HepG2 (cell line): ENCODE data around the gene RHBDD1. TPM values are rescaled to one million over a fixed set of nuclear protein-coding genes. Genes with fewer than 3 reads are reported as not detected.

Source experiments
- HOXA3 ChIP-seq: sonication (generic); formaldehyde crosslinking; IDR thresholded peaks from 2 replicates; pipeline ENCODE4 v1.5.0; 2020; ENCODE audit warnings: missing genetic modification reagents
- IRF2 ChIP-seq: IDR thresholded peaks from 2 replicates; pipeline ENCODE4 v1.6.1; 2018; ENCODE audit warnings: missing genetic modification reagents, missing compliant biosample characterization
- ISL2 ChIP-seq: sonication (generic); formaldehyde crosslinking; IDR thresholded peaks from 2 replicates; pipeline ENCODE4 v1.5.0; 2020; ENCODE audit warnings: missing genetic modification reagents
- KAT2B ChIP-seq: fragments of 150-350 bp; IDR thresholded peaks from 2 replicates; pipeline ENCODE4 v1.6.1; 2014; ENCODE audit warnings: low read depth, low read length, borderline replicate concordance
- MTERF4 ChIP-seq: sonication (generic); formaldehyde crosslinking; IDR thresholded peaks from 2 replicates; pipeline ENCODE4 v1.8.0; 2023; ENCODE audit warnings: mild to moderate bottlenecking, missing genetic modification reagents
- NAIF1 ChIP-seq: sonication (generic); formaldehyde crosslinking; IDR thresholded peaks from 2 replicates; pipeline ENCODE4 v1.5.0; 2020; ENCODE audit warnings: mild to moderate bottlenecking, missing genetic modification reagents, borderline replicate concordance
- PAF1 ChIP-seq: IDR thresholded peaks from 2 replicates; pipeline ENCODE4 v1.6.1; 2016; ENCODE audit warnings: missing genetic modification reagents, missing compliant biosample characterization
- RFX3 ChIP-seq: IDR thresholded peaks from 2 replicates; pipeline ENCODE4 v1.6.1; 2016; ENCODE audit warnings: missing biosample characterization, missing genetic modification reagents
- SAP130 ChIP-seq: IDR thresholded peaks from 2 replicates; pipeline ENCODE4 v1.6.1; 2016; ENCODE audit warnings: low read depth
- SMYD3 ChIP-seq: sonication (generic); formaldehyde crosslinking; IDR thresholded peaks from 2 replicates; pipeline ENCODE4 v1.8.1; 2023; ENCODE audit warnings: mild to moderate bottlenecking, missing genetic modification reagents
- SP140L ChIP-seq: sonication (generic); formaldehyde crosslinking; IDR thresholded peaks from 2 replicates; pipeline ENCODE4 v1.4.0; 2020; ENCODE audit warnings: missing genetic modification reagents, borderline replicate concordance
- ZNF354B ChIP-seq: sonication (generic); formaldehyde crosslinking; IDR thresholded peaks from 2 replicates; pipeline ENCODE4 v1.8.0; 2022; ENCODE audit warnings: mild to moderate bottlenecking, missing genetic modification reagents
- ZNF619 ChIP-seq: sonication (generic); formaldehyde crosslinking; IDR thresholded peaks from 2 replicates; pipeline ENCODE4 v1.4.0; 2020; ENCODE audit warnings: mild to moderate bottlenecking, missing genetic modification reagents
- ZNF747 ChIP-seq: sonication (generic); formaldehyde crosslinking; IDR thresholded peaks from 2 replicates; pipeline ENCODE4 v1.8.1; 2023; ENCODE audit warnings: missing genetic modification reagents, mild to moderate bottlenecking, borderline replicate concordance
- ZNF782 ChIP-seq: sonication (generic); formaldehyde crosslinking; IDR thresholded peaks from 2 replicates; pipeline ENCODE4 v1.4.0; 2020; ENCODE audit warnings: missing genetic modification reagents, mild to moderate bottlenecking, borderline replicate concordance
- polyA plus RNA-seq, 8 experiments: library from polyadenylated mRNA; depleted of rRNA in 3 of 8; stranded (reverse) in 7 of 8; unstranded in 1 of 8; fragments of >200 nt; fragmentation: Illumina TruSeq in 4 of 8; extraction: Trizol in 4 of 8; gene quantifications; 2 replicates each; pipeline versions ENCODE4 v1.2.1 to v1.2.3, GENCODE V29; 2011 to 2016; ENCODE audit warnings: low read depth in 4 of 8, missing spikeins in 1 of 8, mixed read lengths in 1 of 8; ENCODE audit not compliant: insufficient read depth in 1 of 8
- total RNA-seq, 5 experiments: library from RNA; depleted of rRNA; stranded (reverse); fragments of >200 nt; fragmentation: Illumina TruSeq; extraction: Trizol; gene quantifications; 2 replicates each; pipeline ENCODE4 v1.2.3, GENCODE V29; 2016; ENCODE audit warnings: low read depth in 1 of 5
- TF ChIP-seq, protein P1 (sequence below): sonication (generic); formaldehyde crosslinking; IDR thresholded peaks from 2 replicates; pipeline ENCODE4 v1.9.0; 2022; ENCODE audit warnings: low read depth, missing genetic modification reagents
- TF ChIP-seq, protein P2 (sequence below): IDR thresholded peaks from 2 replicates; pipeline ENCODE4 v1.6.1; 2016; ENCODE audit warnings: low read depth
- TF ChIP-seq, protein P3 (sequence below): sonication (generic); formaldehyde crosslinking; IDR thresholded peaks from 2 replicates; pipeline ENCODE4 v1.4.0; 2020; ENCODE audit warnings: missing genetic modification reagents, low read depth, mild to moderate bottlenecking, borderline replicate concordance
- TF ChIP-seq, protein P4 (sequence below): sonication (generic); formaldehyde crosslinking; IDR thresholded peaks from 2 replicates; pipeline ENCODE4 v1.4.0; 2020; ENCODE audit warnings: missing genetic modification reagents, borderline replicate concordance
- TF ChIP-seq, protein P5 (sequence below): sonication (generic); formaldehyde crosslinking; IDR thresholded peaks from 2 replicates; pipeline ENCODE4 v1.4.0; 2020; ENCODE audit warnings: missing genetic modification reagents, mild to moderate bottlenecking, borderline replicate concordance

The RHBDD1 gene
- total and polyA plus RNA-seq, 2 of the 13 experiments (the other 11 are each of a cell fraction or from before 2014, with no cell fraction given), result 8.2 to 9.5 TPM

DNA sequence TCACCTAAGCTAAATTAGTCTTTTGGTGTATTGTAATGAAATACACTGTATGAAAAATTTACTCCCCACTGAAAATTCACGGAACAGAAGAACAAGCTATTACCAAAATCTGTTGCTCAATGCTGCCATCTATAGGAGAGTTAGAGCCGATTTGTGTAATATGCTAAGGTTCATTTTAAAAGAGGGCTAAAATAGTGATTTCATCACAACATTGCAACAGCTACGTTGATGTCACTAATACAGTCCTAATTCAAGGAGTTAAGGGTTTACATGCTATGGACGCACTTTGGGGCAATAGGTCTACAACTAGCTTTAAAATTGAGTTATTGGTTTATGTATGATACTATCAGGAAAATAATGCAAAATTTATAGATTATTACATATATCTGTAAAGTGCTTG, 33.3 kb upstream of the RHBDD1 start (continued):
- TF ChIP-seq, protein P1, sequence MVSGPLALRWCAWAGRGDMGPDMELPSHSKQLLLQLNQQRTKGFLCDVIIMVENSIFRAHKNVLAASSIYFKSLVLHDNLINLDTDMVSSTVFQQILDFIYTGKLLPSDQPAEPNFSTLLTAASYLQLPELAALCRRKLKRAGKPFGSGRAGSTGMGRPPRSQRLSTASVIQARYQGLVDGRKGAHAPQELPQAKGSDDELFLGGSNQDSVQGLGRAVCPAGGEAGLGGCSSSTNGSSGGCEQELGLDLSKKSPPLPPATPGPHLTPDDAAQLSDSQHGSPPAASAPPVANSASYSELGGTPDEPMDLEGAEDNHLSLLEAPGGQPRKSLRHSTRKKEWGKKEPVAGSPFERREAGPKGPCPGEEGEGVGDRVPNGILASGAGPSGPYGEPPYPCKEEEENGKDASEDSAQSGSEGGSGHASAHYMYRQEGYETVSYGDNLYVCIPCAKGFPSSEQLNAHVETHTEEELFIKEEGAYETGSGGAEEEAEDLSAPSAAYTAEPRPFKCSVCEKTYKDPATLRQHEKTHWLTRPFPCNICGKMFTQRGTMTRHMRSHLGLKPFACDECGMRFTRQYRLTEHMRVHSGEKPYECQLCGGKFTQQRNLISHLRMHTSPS, result no peak
- TF ChIP-seq SAP130 (CRISPR knock-in tag) (peak; percentile 41; the same call in 1 of the 2 replicates), ZNF747 (CRISPR knock-in tag) (0 out of 2 replicates have a peak, but pooled peaks have one; percentile 23), NAIF1 (CRISPR knock-in tag) (no peak), SMYD3 (CRISPR knock-in tag) (no peak), MTERF4 (CRISPR knock-in tag) (no peak), KAT2B (no peak), HOXA3 (CRISPR knock-in tag) (no peak), SP140L (CRISPR knock-in tag) (no peak), ZNF619 (CRISPR knock-in tag) (no peak), ZNF782 (CRISPR knock-in tag) (no peak), PAF1 (CRISPR knock-in tag) (no peak), ISL2 (CRISPR knock-in tag) (no peak), ZNF354B (no peak), IRF2 (CRISPR knock-in tag) (peak; percentile 40; the same call in 1 of the 2 replicates), RFX3 (CRISPR knock-in tag) (no peak)
- TF ChIP-seq, protein P2, sequence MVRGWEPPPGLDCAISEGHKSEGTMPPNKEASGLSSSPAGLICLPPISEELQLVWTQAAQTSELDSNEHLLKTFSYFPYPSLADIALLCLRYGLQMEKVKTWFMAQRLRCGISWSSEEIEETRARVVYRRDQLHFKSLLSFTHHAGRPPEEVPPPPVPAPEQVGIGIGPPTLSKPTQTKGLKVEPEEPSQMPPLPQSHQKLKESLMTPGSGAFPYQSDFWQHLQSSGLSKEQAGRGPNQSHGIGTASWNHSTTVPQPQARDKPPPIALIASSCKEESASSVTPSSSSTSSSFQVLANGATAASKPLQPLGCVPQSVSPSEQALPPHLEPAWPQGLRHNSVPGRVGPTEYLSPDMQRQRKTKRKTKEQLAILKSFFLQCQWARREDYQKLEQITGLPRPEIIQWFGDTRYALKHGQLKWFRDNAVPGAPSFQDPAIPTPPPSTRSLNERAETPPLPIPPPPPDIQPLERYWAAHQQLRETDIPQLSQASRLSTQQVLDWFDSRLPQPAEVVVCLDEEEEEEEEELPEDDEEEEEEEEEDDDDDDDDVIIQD (CRISPR knock-in tag), result peak; percentile 71; the same call in 1 of the 2 replicates
- TF ChIP-seq, protein P3, sequence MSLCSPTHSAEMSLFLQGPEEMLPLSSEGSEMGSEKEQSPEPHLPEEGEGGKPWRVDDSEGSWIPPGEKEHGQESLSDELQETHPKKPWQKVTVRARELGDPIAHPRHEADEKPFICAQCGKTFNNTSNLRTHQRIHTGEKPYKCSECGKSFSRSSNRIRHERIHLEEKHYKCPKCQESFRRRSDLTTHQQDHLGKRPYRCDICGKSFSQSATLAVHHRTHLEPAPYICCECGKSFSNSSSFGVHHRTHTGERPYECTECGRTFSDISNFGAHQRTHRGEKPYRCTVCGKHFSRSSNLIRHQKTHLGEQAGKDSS (CRISPR knock-in tag), result no peak
- TF ChIP-seq, protein P4, sequence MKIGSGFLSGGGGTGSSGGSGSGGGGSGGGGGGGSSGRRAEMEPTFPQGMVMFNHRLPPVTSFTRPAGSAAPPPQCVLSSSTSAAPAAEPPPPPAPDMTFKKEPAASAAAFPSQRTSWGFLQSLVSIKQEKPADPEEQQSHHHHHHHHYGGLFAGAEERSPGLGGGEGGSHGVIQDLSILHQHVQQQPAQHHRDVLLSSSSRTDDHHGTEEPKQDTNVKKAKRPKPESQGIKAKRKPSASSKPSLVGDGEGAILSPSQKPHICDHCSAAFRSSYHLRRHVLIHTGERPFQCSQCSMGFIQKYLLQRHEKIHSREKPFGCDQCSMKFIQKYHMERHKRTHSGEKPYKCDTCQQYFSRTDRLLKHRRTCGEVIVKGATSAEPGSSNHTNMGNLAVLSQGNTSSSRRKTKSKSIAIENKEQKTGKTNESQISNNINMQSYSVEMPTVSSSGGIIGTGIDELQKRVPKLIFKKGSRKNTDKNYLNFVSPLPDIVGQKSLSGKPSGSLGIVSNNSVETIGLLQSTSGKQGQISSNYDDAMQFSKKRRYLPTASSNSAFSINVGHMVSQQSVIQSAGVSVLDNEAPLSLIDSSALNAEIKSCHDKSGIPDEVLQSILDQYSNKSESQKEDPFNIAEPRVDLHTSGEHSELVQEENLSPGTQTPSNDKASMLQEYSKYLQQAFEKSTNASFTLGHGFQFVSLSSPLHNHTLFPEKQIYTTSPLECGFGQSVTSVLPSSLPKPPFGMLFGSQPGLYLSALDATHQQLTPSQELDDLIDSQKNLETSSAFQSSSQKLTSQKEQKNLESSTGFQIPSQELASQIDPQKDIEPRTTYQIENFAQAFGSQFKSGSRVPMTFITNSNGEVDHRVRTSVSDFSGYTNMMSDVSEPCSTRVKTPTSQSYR (CRISPR knock-in tag), result no peak; the same call in 1 of the 2 replicates
- TF ChIP-seq, protein P5, sequence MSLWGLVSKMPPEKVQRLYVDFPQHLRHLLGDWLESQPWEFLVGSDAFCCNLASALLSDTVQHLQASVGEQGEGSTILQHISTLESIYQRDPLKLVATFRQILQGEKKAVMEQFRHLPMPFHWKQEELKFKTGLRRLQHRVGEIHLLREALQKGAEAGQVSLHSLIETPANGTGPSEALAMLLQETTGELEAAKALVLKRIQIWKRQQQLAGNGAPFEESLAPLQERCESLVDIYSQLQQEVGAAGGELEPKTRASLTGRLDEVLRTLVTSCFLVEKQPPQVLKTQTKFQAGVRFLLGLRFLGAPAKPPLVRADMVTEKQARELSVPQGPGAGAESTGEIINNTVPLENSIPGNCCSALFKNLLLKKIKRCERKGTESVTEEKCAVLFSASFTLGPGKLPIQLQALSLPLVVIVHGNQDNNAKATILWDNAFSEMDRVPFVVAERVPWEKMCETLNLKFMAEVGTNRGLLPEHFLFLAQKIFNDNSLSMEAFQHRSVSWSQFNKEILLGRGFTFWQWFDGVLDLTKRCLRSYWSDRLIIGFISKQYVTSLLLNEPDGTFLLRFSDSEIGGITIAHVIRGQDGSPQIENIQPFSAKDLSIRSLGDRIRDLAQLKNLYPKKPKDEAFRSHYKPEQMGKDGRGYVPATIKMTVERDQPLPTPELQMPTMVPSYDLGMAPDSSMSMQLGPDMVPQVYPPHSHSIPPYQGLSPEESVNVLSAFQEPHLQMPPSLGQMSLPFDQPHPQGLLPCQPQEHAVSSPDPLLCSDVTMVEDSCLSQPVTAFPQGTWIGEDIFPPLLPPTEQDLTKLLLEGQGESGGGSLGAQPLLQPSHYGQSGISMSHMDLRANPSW (CRISPR knock-in tag), result no peak
